Neutrophil (primary cell): ENCODE results near the gene UMAD1.

Source experiments
- H3K27ac ChIP-seq: fragments of 200-600 bp; sonication (generic); 2 replicates; pipeline ENCODE4 v1.5.1; 2016; ENCODE audit warnings: mild to moderate bottlenecking, moderate library complexity
- H3K27me3 ChIP-seq: fragments of 200-600 bp; sonication (generic); 2 replicates; pipeline ENCODE4 v1.6.0; 2016; ENCODE audit warnings: mild to moderate bottlenecking
- H3K36me3 ChIP-seq: fragments of 200-600 bp; sonication (generic); 2 replicates; pipeline ENCODE4 v1.5.1; 2017
- H3K4me1 ChIP-seq, 2 experiments: fragments of 200-600 bp in 1 of 2; sonication (generic) in 1 of 2; 1 replicate in 1 of 2; 2 replicates in 1 of 2; pipeline versions ENCODE4 v1.5.1 to v1.6.1; 2013 to 2016; ENCODE audit warnings: low read depth in 1 of 2, low read length in 1 of 2, mild to moderate bottlenecking in 1 of 2, moderate library complexity in 1 of 2; ENCODE audit not compliant: control insufficient read depth in 1 of 2, insufficient read depth in 1 of 2
- H3K4me3 ChIP-seq, 2 experiments: fragments of 200-600 bp in 1 of 2; sonication (generic) in 1 of 2; 1 replicate in 1 of 2; 2 replicates in 1 of 2; pipeline ENCODE4 v1.5.1; 2013 to 2016; ENCODE audit warnings: low read depth in 1 of 2, low read length in 1 of 2, mild to moderate bottlenecking in 1 of 2, moderate library complexity in 1 of 2
- H3K9me3 ChIP-seq: fragments of 200-600 bp; sonication (generic); 2 replicates; pipeline ENCODE4 v1.5.1; 2016
- TF ChIP-seq, protein P1 (sequence below): fragments of 200-600 bp; sonication (generic); IDR thresholded peaks from 2 replicates; pipeline ENCODE4 v1.5.1; 2016; ENCODE audit warnings: antibody characterized with exemption

Gene UMAD1

DNA sequence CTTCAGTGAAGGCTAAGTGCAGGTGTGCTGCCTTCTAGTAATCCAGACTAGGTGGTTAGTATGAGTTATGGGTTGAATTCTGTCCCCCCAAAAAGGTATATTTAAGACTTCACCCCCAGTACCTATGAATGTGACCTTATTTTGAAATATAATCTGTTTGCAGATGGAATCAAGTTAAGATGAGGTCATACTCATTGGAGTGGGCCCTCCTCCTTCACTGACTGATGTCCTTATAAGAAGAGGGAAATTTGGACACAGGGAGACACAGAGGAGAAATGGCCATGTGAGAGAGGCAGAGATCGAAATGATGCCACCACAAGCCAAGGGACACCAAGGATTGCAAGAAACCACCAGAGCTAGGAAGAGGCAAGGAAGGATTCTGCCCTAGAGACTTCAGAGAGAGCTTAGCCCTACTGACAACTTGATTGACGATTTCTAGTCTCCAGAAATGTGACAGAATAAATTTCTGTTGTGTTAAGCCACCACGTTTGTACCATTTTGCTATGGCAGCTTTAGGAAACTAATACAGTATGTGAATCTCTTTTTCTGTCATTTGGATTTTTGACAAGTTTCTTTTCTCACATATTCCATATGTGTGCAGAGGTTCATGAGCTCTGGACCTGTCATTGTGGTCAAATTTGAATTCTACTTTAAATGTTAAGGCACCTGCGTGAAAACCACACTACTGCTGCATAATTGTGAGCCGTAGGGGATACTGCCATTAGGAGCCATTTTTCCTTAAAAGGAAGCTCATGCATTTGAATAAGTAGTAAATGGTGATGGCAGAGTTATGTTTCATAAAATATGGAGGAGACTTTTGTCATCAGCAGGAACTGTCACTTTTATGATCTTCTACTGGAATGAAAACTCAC, 80.4 kb downstream of the UMAD1 start:
- no peaks in the 10 kb centered on the region for H3K36me3 ChIP-seq
- TF ChIP-seq, protein P1, sequence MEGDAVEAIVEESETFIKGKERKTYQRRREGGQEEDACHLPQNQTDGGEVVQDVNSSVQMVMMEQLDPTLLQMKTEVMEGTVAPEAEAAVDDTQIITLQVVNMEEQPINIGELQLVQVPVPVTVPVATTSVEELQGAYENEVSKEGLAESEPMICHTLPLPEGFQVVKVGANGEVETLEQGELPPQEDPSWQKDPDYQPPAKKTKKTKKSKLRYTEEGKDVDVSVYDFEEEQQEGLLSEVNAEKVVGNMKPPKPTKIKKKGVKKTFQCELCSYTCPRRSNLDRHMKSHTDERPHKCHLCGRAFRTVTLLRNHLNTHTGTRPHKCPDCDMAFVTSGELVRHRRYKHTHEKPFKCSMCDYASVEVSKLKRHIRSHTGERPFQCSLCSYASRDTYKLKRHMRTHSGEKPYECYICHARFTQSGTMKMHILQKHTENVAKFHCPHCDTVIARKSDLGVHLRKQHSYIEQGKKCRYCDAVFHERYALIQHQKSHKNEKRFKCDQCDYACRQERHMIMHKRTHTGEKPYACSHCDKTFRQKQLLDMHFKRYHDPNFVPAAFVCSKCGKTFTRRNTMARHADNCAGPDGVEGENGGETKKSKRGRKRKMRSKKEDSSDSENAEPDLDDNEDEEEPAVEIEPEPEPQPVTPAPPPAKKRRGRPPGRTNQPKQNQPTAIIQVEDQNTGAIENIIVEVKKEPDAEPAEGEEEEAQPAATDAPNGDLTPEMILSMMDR: no peak
- H3K9me3 ChIP-seq: no peaks in the 10 kb centered on the region
- no peaks in the 10 kb centered on the region for H3K27me3 ChIP-seq
- H3K4me1 ChIP-seq: no peaks in the 10 kb centered on the region
- no peak overlapping the region for H3K27ac ChIP-seq
- H3K4me3 ChIP-seq: no peak overlapping the region

- Histone ChIP-seq H3K4me1 (no peaks in the 10 kb centered on the region), H3K27ac (no peak overlapping the region), H3K9me3 (no peaks in the 10 kb centered on the region), H3K36me3 (no peaks in the 10 kb centered on the region), H3K27me3 (no peaks in the 10 kb centered on the region), H3K4me3 (no peak overlapping the region)
- TF ChIP-seq, protein P1: no peak
These were observed 91.2 kb downstream of the UMAD1 start for GRCh38 chr7:7731732-7732131.

GRCh38 chr7:7732621-7733281, 92.2 kb downstream of the UMAD1 start:
- Histone ChIP-seq H3K9me3 (no peaks in the 10 kb centered on the region), H3K4me1 (no peaks in the 10 kb centered on the region), H3K27ac (no peak overlapping the region), H3K4me3 (no peak overlapping the region), H3K27me3 (no peaks in the 10 kb centered on the region), H3K36me3 (no peaks in the 10 kb centered on the region)
- TF ChIP-seq, protein P1: no peak

- Histone ChIP-seq H3K4me3 (no peak overlapping the region), H3K27me3 (no peaks in the 10 kb centered on the region), H3K4me1 (no peaks in the 10 kb centered on the region), H3K27ac (no peak overlapping the region), H3K9me3 (no peaks in the 10 kb centered on the region), H3K36me3 (no peaks in the 10 kb centered on the region)
- TF ChIP-seq, protein P1: no peak
These were observed 96.1 kb downstream of the UMAD1 start for GRCh38 chr7:7736671-7737070.

DNA sequence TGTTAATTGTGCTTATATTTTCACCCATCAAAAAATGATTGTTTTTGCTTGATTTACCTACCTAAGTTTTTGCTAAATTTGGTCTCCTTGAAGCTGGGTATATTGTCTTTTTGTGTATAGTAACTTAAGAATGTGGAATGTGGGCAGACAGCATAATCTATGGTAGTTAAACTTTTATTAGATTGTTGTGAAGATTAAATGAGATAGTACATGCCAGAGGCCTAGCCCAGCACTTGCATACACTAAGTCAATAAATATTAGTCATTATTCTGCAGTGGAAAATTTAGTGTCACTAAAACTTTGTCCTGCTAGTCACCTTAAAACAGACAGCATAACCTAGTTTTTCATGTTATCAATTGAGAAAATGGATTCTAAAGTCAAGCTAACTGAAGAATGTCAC, 97.1 kb downstream of the UMAD1 start:
- Histone ChIP-seq H3K4me1 (no peaks in the 10 kb centered on the region), H3K27ac (no peak overlapping the region), H3K36me3 (no peaks in the 10 kb centered on the region), H3K27me3 (no peaks in the 10 kb centered on the region), H3K9me3 (no peaks in the 10 kb centered on the region), H3K4me3 (no peak overlapping the region)
- TF ChIP-seq, protein P1: no peak
